PC-9 (cell line): ENCODE data around the gene TPX2. TPM values are rescaled to one million over a fixed set of nuclear protein-coding genes. Genes with fewer than 3 reads are reported as not detected.

Source experiments
- BruUV-seq: library from RNA; stranded (reverse); fragments of 400-500 nt; replicated peaks from 2 replicates; lab custom pipeline; 2021; lab: Mats Ljungman, UMichigan
- CTCF ChIA-PET: fragments of 300-600 bp; sonication (Branson Sonifier 250); formaldehyde crosslinking; loops from one replicate; lab custom pipeline; 2022; ENCODE audit warnings: antibody characterized with exemption; lab: Charles Lee
- POLR2A ChIA-PET: fragments of 300-600 bp; sonication (Branson Sonifier 250); formaldehyde crosslinking; loops from one replicate; lab custom pipeline; 2022; ENCODE audit warnings: antibody characterized with exemption; ENCODE audit not compliant: unreplicated experiment; lab: Charles Lee
- DNase-seq, 2 experiments: peaks; one replicate each; pipeline versions ENCODE4 v3.0.0 to v3.0.0-alpha.2; 2015 to 2022; ENCODE audit warnings: mixed read lengths in 1 of 2
- H2AFZ ChIP-seq: fragments of 200-600 bp; sonication (generic); 2 replicates; pipeline ENCODE4 v1.8.1; 2017; ENCODE audit warnings: antibody characterized with exemption
- H3F3A ChIP-seq: fragments of 200-600 bp; sonication (generic); 2 replicates; pipeline ENCODE4 v1.8.1; 2017; ENCODE audit warnings: antibody characterized with exemption, mild to moderate bottlenecking, low read depth; ENCODE audit not compliant: insufficient read depth
- H3K27ac ChIP-seq: fragments of 200-600 bp; sonication (generic); 2 replicates; pipeline ENCODE4 v1.6.1; 2016; ENCODE audit warnings: mixed run types
- H3K27me3 ChIP-seq: fragments of 200-600 bp; sonication (generic); 2 replicates; pipeline ENCODE4 v1.6.1; 2016; ENCODE audit warnings: low read depth, mixed run types; ENCODE audit not compliant: insufficient read depth
- H3K36me3 ChIP-seq: fragments of 200-600 bp; sonication (generic); 2 replicates; pipeline ENCODE4 v1.6.1; 2016; ENCODE audit warnings: low read depth, mixed run types
- H3K4me1 ChIP-seq: fragments of 200-600 bp; sonication (generic); replicated peaks from 2 replicates; pipeline ENCODE4 v1.6.1; 2016; ENCODE audit warnings: mixed run types; ENCODE audit not compliant: insufficient read depth
- H3K4me2 ChIP-seq: fragments of 200-600 bp; sonication (generic); 2 replicates; pipeline ENCODE4 v1.6.1; 2017; ENCODE audit warnings: mixed run types
- H3K4me3 ChIP-seq: fragments of 200-600 bp; sonication (generic); 2 replicates; pipeline ENCODE4 v1.6.1; 2016; ENCODE audit warnings: mixed run types
- H3K79me2 ChIP-seq: fragments of 200-600 bp; sonication (generic); 2 replicates; pipeline ENCODE4 v1.6.1; 2017; ENCODE audit warnings: low read depth, mixed run types
- H3K9me2 ChIP-seq: fragments of 200-600 bp; sonication (generic); 2 replicates; pipeline ENCODE4 v1.8.1; 2017; ENCODE audit warnings: mild to moderate bottlenecking; ENCODE audit not compliant: insufficient read depth
- H3K9me3 ChIP-seq: fragments of 200-600 bp; sonication (generic); 2 replicates; pipeline ENCODE4 v1.8.1; 2016; ENCODE audit warnings: low read depth; ENCODE audit not compliant: insufficient read depth
- H4K20me1 ChIP-seq: fragments of 200-600 bp; sonication (generic); 2 replicates; pipeline ENCODE4 v1.8.1; 2017; ENCODE audit not compliant: insufficient read depth
- EZH2 ChIP-seq: fragments of 200-600 bp; sonication (generic); IDR thresholded peaks from 2 replicates; pipeline ENCODE4 v1.8.0; 2017; ENCODE audit warnings: antibody characterized with exemption, low read depth
- intact Hi-C: fragments of 100-400 bp; cut with micrococcal nuclease; formaldehyde crosslinking; loops from one replicate; pipeline ENCODE4 v1.10.0; 2022; ENCODE audit not compliant: unreplicated experiment
- total RNA-seq: library from RNA; stranded (reverse); gene quantifications from 2 replicates; pipeline ENCODE4 v1.2.3, GENCODE V29; 2021
- TF ChIP-seq, protein P1 (sequence below): fragments of 200-600 bp; sonication (generic); conservative IDR thresholded peaks from 2 replicates; pipeline ENCODE4 v1.6.1; 2017; ENCODE audit warnings: mixed run types, antibody characterized with exemption, mild to moderate bottlenecking, moderate library complexity

TPX2 gene
- total RNA-seq, 1 experiment from 2014 or later, result 164 TPM

DNA sequence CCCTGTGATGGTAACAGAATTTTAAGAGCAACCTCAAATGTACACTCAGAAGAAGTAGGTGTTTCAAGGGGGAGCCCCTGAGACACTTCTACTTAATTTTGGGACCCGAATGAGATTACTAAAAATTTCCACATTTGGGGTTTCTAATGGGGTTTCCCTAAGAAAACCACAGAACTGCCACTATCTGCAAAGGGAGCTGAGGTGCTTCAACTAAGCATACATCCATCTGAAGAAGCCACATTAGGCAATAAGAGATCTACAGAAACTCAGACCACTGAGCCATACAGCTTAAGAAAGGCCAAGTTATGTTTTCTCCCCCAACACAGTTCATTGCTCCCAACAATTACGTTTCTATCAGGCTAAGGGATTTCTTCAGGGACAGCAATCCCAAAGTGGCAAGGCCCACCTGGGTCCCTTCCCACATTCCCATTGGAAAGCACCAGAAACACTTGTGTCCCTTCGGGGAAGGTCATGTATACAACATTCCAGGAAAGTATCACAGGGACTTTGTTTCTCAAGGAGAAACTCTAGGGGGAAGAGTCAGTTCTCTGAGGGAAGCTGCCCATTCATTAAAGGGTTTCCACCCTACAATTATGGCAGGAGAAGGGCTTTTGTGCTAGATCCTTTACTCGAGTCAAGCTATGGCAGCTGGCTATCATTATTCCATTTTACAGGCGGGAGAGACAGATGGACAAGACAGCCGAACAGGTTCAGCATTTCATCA, 21.4 kb upstream of the TPX2 start:
- Histone ChIP-seq H3K27me3 (no peaks in the 10 kb centered on the region), H3K9me3 (no peaks in the 10 kb centered on the region), H3K4me3 (peak overlapping the region; percentile 88), H3K4me1 (peaks cover 64% of the 10 kb centered on the region), H3K9me2 (no peaks in the 10 kb centered on the region), H4K20me1 (no peaks in the 10 kb centered on the region), H2AFZ (no peak overlapping the region), H3F3A (peaks cover 83% of the 10 kb centered on the region), H3K27ac (peak overlapping the region; percentile 99), H3K79me2 (peaks cover 98% of the 10 kb centered on the region), H3K4me2 (peak overlapping the region; percentile 97), H3K36me3 (peaks cover 60% of the 10 kb centered on the region)
- POLR2A ChIA-PET, result no interaction called here
- CTCF ChIA-PET, result interaction anchor here (0.5 to 0.6 kb wide), 2 partner anchors 14 to 58 kb away, joined by 5 to 7 read pairs; no protein-coding TSS in a partner anchor
- no TSS peak for BruUV-seq
- TF ChIP-seq, protein P1, sequence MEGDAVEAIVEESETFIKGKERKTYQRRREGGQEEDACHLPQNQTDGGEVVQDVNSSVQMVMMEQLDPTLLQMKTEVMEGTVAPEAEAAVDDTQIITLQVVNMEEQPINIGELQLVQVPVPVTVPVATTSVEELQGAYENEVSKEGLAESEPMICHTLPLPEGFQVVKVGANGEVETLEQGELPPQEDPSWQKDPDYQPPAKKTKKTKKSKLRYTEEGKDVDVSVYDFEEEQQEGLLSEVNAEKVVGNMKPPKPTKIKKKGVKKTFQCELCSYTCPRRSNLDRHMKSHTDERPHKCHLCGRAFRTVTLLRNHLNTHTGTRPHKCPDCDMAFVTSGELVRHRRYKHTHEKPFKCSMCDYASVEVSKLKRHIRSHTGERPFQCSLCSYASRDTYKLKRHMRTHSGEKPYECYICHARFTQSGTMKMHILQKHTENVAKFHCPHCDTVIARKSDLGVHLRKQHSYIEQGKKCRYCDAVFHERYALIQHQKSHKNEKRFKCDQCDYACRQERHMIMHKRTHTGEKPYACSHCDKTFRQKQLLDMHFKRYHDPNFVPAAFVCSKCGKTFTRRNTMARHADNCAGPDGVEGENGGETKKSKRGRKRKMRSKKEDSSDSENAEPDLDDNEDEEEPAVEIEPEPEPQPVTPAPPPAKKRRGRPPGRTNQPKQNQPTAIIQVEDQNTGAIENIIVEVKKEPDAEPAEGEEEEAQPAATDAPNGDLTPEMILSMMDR, result no peak
- no peak for TF ChIP-seq EZH2
- intact Hi-C loops, result no loop called here
- no peak for DNase-seq

DNA sequence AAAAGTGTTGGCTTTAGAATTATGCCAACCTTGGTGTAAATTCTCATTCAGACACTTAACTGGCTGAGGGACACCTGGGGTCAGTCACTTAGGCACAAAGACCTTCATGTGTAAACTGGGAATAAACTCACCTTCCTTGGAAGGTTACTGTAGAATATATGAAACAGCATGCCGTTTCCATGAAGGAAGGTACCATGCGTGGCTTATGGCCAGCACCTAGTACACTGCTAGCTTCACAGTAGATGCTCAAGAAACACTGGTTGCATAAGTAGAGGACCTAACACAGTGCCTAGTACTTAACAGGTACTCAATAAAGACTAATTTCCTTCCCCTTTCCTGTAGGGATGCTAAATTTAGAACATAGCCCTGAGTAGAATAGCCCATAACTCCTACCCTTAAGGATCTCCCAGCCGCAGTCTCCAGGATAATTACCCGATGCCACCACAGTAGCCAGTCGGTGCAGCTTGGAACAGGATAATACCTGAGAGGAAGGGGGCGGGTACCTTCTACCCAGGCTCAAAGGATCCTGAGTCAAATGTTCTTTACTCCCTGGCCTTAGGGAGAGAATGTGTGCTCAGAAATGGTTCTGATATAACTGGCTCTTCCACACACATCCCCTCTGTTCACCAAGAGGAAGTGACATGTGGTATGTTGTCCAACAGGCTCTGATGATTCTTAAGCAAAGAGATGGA, 20.0 kb upstream of the TPX2 start:
- no peaks in the 10 kb centered on the region for H3K27me3 ChIP-seq
- H3K4me3 ChIP-seq, result peak overlapping the region; percentile 88
- H3K4me1 ChIP-seq, result peaks cover 50% of the 10 kb centered on the region
- intact Hi-C loops, result loop anchor here (1.0 kb wide), 3 partner anchors 15 to 41 kb away; no protein-coding TSS in a partner anchor
- DNase-seq, result peak; percentile 77 to 98
- peaks cover 54% of the 10 kb centered on the region for H3K36me3 ChIP-seq
- peak overlapping the region; percentile 99 for H3K27ac ChIP-seq
- peak overlapping the region; percentile 97 for H3K4me2 ChIP-seq
- no peaks in the 10 kb centered on the region for H3K9me2 ChIP-seq
- TF ChIP-seq, protein P1, result no peak
- no peak for TF ChIP-seq EZH2
- BruUV-seq, result no TSS peak
- H3F3A ChIP-seq, result peaks cover 74% of the 10 kb centered on the region
- peaks cover 92% of the 10 kb centered on the region for H3K79me2 ChIP-seq
- ChIA-PET CTCF (interaction anchor here (0.6 to 2.4 kb wide), 8 partner anchors 14 to 162 kb away, joined by 3 to 14 read pairs (median 6); no protein-coding TSS in a partner anchor), POLR2A (interaction anchor here (0.5 to 2.3 kb wide), 5 partner anchors 15 to 153 kb away, joined by 3 to 13 read pairs (median 10); no protein-coding TSS in a partner anchor)
- H3K9me3 ChIP-seq, result no peaks in the 10 kb centered on the region
- no peak overlapping the region for H2AFZ ChIP-seq
- H4K20me1 ChIP-seq, result no peaks in the 10 kb centered on the region
